ENCODE measurements around the gene KRT17.

Gene KRT17

GRCh38 chr17:41659427-41660212 is 35.2 kb upstream of the KRT17 start:
- no peak overlapping the region for H3K27ac ChIP-seq
- no peaks in the 10 kb centered on the region for H3K27me3 ChIP-seq
- H3K9me3 ChIP-seq: no peaks in the 10 kb centered on the region
- no peak overlapping the region for H3K4me3 ChIP-seq
- no peaks in the 10 kb centered on the region for H3K36me3 ChIP-seq
- DNase-seq: no peak
- TF ChIP-seq CTCF (IDR thresholded peaks at IDR 0.05): no peak
- H3K4me1 ChIP-seq: peaks cover 0 to 27% (median 0%) of the 10 kb centered on the region in 4 donors
- intact Hi-C loops (cut with DNase I; ENCODE audit: low total_unique reads): loop anchor here (5.0 kb wide), 2 partner anchors 112 to 752 kb away; no protein-coding TSS in a partner anchor

DNA sequence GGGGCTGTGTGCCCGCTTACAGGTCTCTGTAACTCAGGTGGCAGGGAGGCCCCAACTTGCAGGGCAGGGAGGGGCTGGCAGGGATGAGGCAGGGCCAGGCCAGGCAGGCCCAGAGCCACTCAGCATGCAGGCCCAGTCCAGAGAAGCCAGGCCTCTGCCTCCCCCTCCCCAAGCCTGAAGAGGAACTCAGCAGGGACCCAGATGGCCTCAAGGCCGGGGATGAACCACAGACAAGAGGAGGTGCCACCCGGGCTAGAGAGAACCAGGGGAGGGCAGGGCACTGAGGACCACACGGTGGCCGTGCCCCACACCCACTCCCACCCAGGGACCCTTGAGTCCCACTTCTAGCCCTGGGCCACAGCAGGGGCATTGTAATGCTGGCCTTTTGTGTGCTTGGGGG is 34.5 kb upstream of the KRT17 start:
- intact Hi-C loops (cut with DNase I; ENCODE audit: low total_unique reads): no loop called here
- Histone ChIP-seq H3K27me3 (no peaks in the 10 kb centered on the region), H3K4me3 (no peak overlapping the region), H3K9me3 (no peaks in the 10 kb centered on the region), H3K27ac (no peak overlapping the region), H3K4me1 (peaks cover 0 to 27% (median 0%) of the 10 kb centered on the region in 4 donors), H3K36me3 (no peaks in the 10 kb centered on the region)
- DNase-seq: no peak
- TF ChIP-seq CTCF (IDR thresholded peaks at IDR 0.05): no peak

- Histone ChIP-seq H3K4me3 (no peak overlapping the region), H3K27me3 (no peaks in the 10 kb centered on the region), H3K36me3 (no peaks in the 10 kb centered on the region), H3K9me3 (no peaks in the 10 kb centered on the region), H3K4me1 (peaks cover 0 to 27% (median 0%) of the 10 kb centered on the region in 4 donors), H3K27ac (no peak overlapping the region)
- no peak for DNase-seq
- intact Hi-C loops (cut with DNase I; ENCODE audit: low total_unique reads): no loop called here
- TF ChIP-seq CTCF (IDR thresholded peaks at IDR 0.05): no peak
Observed at GRCh38 chr17:41657936-41658335, 33.6 kb upstream of the KRT17 start.

DNA sequence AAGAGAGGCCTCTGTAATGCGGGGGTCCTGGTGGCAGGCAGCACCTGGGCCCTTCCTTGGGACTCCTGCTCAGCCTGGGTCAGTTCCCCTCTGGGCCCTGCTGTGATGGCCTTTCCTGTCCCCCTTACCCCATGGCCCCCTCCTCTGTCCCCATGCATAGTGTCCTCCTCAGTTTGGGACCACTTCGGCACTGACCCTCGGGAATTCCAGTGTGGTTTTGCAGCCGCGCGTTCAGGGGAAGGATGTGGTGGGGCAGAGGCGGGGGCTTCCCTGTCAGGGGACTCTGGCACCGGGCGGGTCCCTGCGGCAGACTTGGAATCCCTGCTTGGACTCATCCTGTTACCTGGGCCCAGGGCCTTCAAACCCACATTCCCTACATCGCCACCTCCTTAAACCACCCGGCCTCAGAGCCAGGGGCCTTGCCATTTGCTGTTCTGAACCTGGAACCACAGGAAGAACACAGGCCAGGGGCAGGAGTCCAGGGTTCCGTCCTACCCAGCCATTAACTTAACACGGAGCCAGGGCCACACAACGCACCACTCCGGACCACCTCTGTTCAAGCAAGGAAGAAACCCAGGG is 32.9 kb upstream of the KRT17 start:
- Histone ChIP-seq H3K36me3 (no peaks in the 10 kb centered on the region), H3K4me3 (no peak overlapping the region), H3K4me1 (peaks cover 0 to 27% (median 0%) of the 10 kb centered on the region in 4 donors), H3K27ac (no peak overlapping the region), H3K27me3 (no peaks in the 10 kb centered on the region), H3K9me3 (no peaks in the 10 kb centered on the region)
- no peak for DNase-seq
- intact Hi-C loops (cut with DNase I; ENCODE audit: low total_unique reads): no loop called here
- no peak for TF ChIP-seq CTCF (IDR thresholded peaks at IDR 0.05)

- H3K27ac ChIP-seq: no peak overlapping the region
- intact Hi-C loops (cut with DNase I; ENCODE audit: low total_unique reads): no loop called here
- no peak overlapping the region for H3K4me3 ChIP-seq
- TF ChIP-seq CTCF (IDR thresholded peaks at IDR 0.05): no peak
- H3K9me3 ChIP-seq: no peaks in the 10 kb centered on the region
- DNase-seq: no peak
- no peaks in the 10 kb centered on the region for H3K36me3 ChIP-seq
- no peaks in the 10 kb centered on the region for H3K27me3 ChIP-seq
- peaks cover 0 to 33% (median 6%) of the 10 kb centered on the region in 4 donors for H3K4me1 ChIP-seq
Observed at GRCh38 chr17:41656249-41657023, 32.1 kb upstream of the KRT17 start.
